ENCODE measurements around the gene CALHM1.

DNA sequence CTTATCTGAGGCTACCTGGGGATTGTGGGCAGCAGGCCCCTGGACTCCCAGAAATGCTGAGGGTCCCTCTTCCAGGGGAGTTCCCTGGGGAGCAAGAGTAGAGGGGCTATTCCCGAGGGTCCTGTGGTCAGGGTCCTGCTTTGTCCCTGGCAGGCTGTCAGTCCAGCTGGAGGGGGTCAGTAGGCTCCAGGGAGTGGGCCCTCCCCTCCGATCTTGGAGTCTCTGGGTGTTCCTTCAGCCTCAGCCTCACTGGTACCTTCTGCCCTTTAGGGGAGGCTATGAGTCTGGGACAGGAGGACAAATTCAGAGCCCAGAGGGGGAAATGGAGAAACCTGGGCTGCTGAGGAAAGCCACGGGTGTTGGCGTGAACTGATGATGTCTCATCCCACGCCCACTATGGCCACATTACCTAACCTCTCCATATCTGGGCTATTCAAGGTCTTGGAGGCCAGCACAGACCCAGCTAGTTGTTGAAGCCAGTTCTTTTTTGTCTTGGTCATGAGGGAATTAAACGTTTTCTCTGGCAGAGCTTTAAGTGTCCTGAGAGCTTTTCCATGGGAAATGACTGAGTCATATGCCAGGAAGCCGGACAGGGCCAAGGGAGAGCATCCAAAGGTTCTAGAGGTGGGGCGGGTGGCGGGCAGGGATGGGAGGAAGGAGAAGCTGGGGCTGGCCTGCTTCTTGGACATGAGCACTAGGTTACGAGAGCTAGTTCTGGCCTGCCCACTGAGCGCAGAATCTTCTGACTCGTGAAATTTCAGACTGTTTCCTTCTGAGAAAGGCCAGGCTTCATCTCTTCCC, 12.7 kb downstream of the CALHM1 start:
- TF ChIP-seq EZH2 (IDR thresholded peaks at IDR 0.05; ENCODE audit: insufficient read depth, poor library complexity, severe bottlenecking) (no peak), EZH2phosphoT487 (IDR thresholded peaks at IDR 0.05; ENCODE audit: insufficient read depth, low read depth) (no peak)
